SK-N-SH treated with all-trans-retinoic acid at 6 μM for 48 hours (cell line): ENCODE data around the gene LRRC8A.

Experiments used
- ATAC-seq: fragments of 200-7000 bp; cut with Tn5 transposase; 3 replicates; pipeline ENCODE4 v1.9.1; 2020; ENCODE audit warnings: mild to moderate bottlenecking, moderate library complexity
- ARNTL ChIP-seq: fragments of 450-650 bp; formaldehyde crosslinking; IDR thresholded peaks from 2 replicates; pipeline ENCODE4 v1.5.0; 2020; ENCODE audit warnings: low read depth, mild to moderate bottlenecking, moderate library complexity, borderline replicate concordance
- BACH2 ChIP-seq: fragments of 250-450 bp; sonication (Bioruptor Pico); IDR thresholded peaks from 2 replicates; pipeline ENCODE4 v1.9.0; 2021; ENCODE audit warnings: mild to moderate bottlenecking, borderline replicate concordance
- CREB5 ChIP-seq: fragments of 250-450 bp; sonication (Bioruptor Pico); IDR thresholded peaks from 2 replicates; pipeline ENCODE4 v1.5.1; 2020; ENCODE audit warnings: low read depth, mild to moderate bottlenecking, moderate library complexity
- CSDC2 ChIP-seq: fragments of 250-450 bp; sonication (Bioruptor Pico); IDR thresholded peaks from 2 replicates; pipeline ENCODE4 v1.5.0; 2020; ENCODE audit warnings: mild to moderate bottlenecking, moderate library complexity
- CSRNP3 ChIP-seq: fragments of 250-450 bp; sonication (Bioruptor Pico); IDR thresholded peaks from 2 replicates; pipeline ENCODE4 v1.5.1; 2021; ENCODE audit warnings: mild to moderate bottlenecking, moderate library complexity
- ESRRG ChIP-seq: fragments of 250-450 bp; sonication (Bioruptor Pico); IDR thresholded peaks from 2 replicates; pipeline ENCODE4 v1.6.1; 2021; ENCODE audit warnings: mild to moderate bottlenecking
- GLIS3 ChIP-seq: fragments of 250-450 bp; sonication (Bioruptor Pico); IDR thresholded peaks from 2 replicates; pipeline ENCODE4 v1.5.0; 2020; ENCODE audit warnings: mild to moderate bottlenecking, moderate library complexity
- ISL1 ChIP-seq: fragments of 250-450 bp; sonication (Bioruptor Pico); IDR thresholded peaks from 2 replicates; pipeline ENCODE4 v2.1.2; 2022; ENCODE audit warnings: mild to moderate bottlenecking, moderate library complexity
- OSR1 ChIP-seq: fragments of 250-450 bp; sonication (Bioruptor Pico); IDR thresholded peaks from 2 replicates; pipeline ENCODE4 v1.8.0; 2022; ENCODE audit warnings: moderate library complexity, mild to moderate bottlenecking, inconsistent platforms
- PATZ1 ChIP-seq: fragments of 250-450 bp; sonication (Bioruptor Pico); IDR thresholded peaks from 2 replicates; pipeline ENCODE4 v1.8.0; 2020; ENCODE audit warnings: mild to moderate bottlenecking, moderate library complexity, borderline replicate concordance
- POU6F1 ChIP-seq: fragments of 250-450 bp; sonication (Bioruptor Pico); IDR thresholded peaks from 2 replicates; pipeline ENCODE4 v1.8.0; 2021; ENCODE audit warnings: low read depth, mild to moderate bottlenecking, moderate library complexity, borderline replicate concordance
- PPARA ChIP-seq: fragments of 250-450 bp; sonication (Bioruptor Pico); IDR thresholded peaks from 2 replicates; pipeline ENCODE4 v1.5.0; 2020; ENCODE audit warnings: mild to moderate bottlenecking, borderline replicate concordance
- RARB ChIP-seq: fragments of 250-450 bp; sonication (Bioruptor Pico); IDR thresholded peaks from 2 replicates; pipeline ENCODE4 v1.8.0; 2021; ENCODE audit warnings: mild to moderate bottlenecking, moderate library complexity
- SNAI2 ChIP-seq: fragments of 250-450 bp; sonication (Bioruptor Pico); IDR thresholded peaks from 2 replicates; pipeline ENCODE4 v1.5.0; 2020; ENCODE audit warnings: mild to moderate bottlenecking, moderate library complexity
- TCF4 ChIP-seq: fragments of 250-450 bp; sonication (Bioruptor Pico); IDR thresholded peaks from 2 replicates; pipeline ENCODE4 v1.8.0; 2021; ENCODE audit warnings: mild to moderate bottlenecking, moderate library complexity, borderline replicate concordance
- TOX ChIP-seq: fragments of 250-450 bp; sonication (Bioruptor Pico); IDR thresholded peaks from 2 replicates; pipeline ENCODE4 v1.8.0; 2021; ENCODE audit warnings: mild to moderate bottlenecking, moderate library complexity, borderline replicate concordance
- TSHZ2 ChIP-seq: fragments of 250-450 bp; sonication (Bioruptor Pico); IDR thresholded peaks from 2 replicates; pipeline ENCODE4 v1.5.0; 2020; ENCODE audit warnings: mild to moderate bottlenecking, moderate library complexity
- ZC3H10 ChIP-seq: fragments of 250-450 bp; sonication (Bioruptor Pico); IDR thresholded peaks from 2 replicates; pipeline ENCODE4 v1.5.1; 2021; ENCODE audit warnings: mild to moderate bottlenecking, moderate library complexity
- ZNF565 ChIP-seq: fragments of 450-650 bp; formaldehyde crosslinking; conservative IDR thresholded peaks from 2 replicates; pipeline ENCODE4 v1.5.0; 2020; ENCODE audit warnings: low read depth, mild to moderate bottlenecking, moderate library complexity
- ZNF8 ChIP-seq: fragments of 450-650 bp; formaldehyde crosslinking; IDR thresholded peaks from 2 replicates; pipeline ENCODE4 v1.5.0; 2020; ENCODE audit warnings: mild to moderate bottlenecking, moderate library complexity

Gene LRRC8A

GRCh38 chr9:128921881-128922763 is 40.2 kb downstream of the LRRC8A start:
- ATAC-seq, result no peak
- no peak for TF ChIP-seq OSR1 (CRISPR knock-in tag)
- TF ChIP-seq BACH2 (CRISPR knock-in tag), result no peak
- TF ChIP-seq PATZ1, result no peak

GRCh38 chr9:128923493-128923883 is 41.6 kb downstream of the LRRC8A start:
- ATAC-seq, result no peak
- no peak for TF ChIP-seq GLIS3 (CRISPR knock-in tag)
- TF ChIP-seq TOX (CRISPR knock-in tag), result no peak
- TF ChIP-seq TCF4 (CRISPR knock-in tag), result no peak
- TF ChIP-seq CSDC2 (CRISPR knock-in tag), result no peak
- TF ChIP-seq ARNTL (CRISPR knock-in tag), result no peak
- no peak for TF ChIP-seq CSRNP3 (CRISPR knock-in tag)
- no peak for TF ChIP-seq BACH2 (CRISPR knock-in tag)
- TF ChIP-seq RARB, result no peak
- TF ChIP-seq PATZ1, result no peak
- no peak for TF ChIP-seq CREB5 (CRISPR knock-in tag)
- no peak for TF ChIP-seq SNAI2 (CRISPR knock-in tag)
- TF ChIP-seq POU6F1 (CRISPR knock-in tag), result no peak
- no peak for TF ChIP-seq ESRRG (CRISPR knock-in tag)
- no peak for TF ChIP-seq OSR1 (CRISPR knock-in tag)
- TF ChIP-seq ZNF8 (CRISPR knock-in tag), result no peak
- no peak for TF ChIP-seq ZC3H10
- no peak for TF ChIP-seq ISL1 (CRISPR knock-in tag)

- TF ChIP-seq ZNF565 (no peak), TSHZ2 (CRISPR knock-in tag) (no peak), CREB5 (CRISPR knock-in tag) (no peak), ZNF8 (CRISPR knock-in tag) (no peak), OSR1 (CRISPR knock-in tag) (no peak), CSRNP3 (CRISPR knock-in tag) (no peak), PPARA (CRISPR knock-in tag) (no peak), TOX (CRISPR knock-in tag) (no peak), SNAI2 (CRISPR knock-in tag) (no peak)
- ATAC-seq, result peak; percentile 92
Observed at GRCh38 chr9:128927731-128928411, 45.9 kb downstream of the LRRC8A start.
